GDM1 (cell line): ENCODE results near the gene WNT16.
"Not testable (repeated sequence)": the region's sequence is repeated elsewhere in the genome, so short reads cannot be mapped to it uniquely, and the experiment has no call there.

Experiments
- DNase-seq: peaks from one replicate; lab custom pipeline; 2025; lab: John Stamatoyannopoulos, UW

WNT16 gene

DNA sequence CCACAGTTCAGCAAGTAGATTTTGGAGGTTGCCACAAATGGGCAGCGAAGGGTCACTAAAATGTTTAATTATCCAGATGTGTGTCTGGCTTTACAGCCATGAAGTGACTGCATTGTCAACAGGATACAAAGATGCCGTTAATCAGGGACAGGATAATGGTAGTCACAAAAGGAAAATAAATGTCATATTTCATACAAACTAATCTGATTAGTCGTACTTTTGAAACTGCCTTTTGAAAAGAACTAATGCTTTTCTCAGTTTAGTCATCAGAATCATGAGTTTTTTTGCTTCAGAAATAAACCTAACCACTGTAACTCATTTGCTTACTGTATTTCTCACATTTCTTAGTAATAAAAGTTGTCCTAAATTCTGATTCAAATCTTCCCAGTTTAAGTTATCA lies 22.2 kb upstream of the WNT16 start:
- no peak for DNase-seq

DNA sequence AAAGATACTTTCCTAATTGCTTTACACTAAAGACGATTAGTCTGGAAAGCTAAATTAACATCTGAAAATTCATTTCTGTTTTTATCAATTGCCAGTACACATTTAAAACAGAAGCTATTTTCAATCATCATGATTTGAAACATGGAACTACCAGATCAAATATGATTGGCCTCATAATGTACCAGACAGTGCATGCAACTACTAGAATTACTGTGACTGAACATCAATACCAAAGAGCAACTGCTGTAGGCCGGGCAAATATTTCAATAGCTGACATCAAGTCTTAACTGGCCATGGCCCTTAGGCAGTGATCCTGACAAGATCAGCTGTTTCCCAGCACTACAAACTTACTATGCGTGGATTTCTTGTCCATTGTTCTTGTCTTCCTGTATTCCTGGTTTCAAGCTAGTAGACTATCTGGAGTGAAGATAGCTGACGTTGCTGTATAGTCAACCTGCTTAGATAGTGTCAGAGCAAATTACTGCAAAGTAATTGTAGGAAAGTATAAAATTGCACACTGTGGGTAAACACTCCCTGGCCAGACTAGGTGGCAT lies 21.7 kb upstream of the WNT16 start:
- DNase-seq: no peak

DNA sequence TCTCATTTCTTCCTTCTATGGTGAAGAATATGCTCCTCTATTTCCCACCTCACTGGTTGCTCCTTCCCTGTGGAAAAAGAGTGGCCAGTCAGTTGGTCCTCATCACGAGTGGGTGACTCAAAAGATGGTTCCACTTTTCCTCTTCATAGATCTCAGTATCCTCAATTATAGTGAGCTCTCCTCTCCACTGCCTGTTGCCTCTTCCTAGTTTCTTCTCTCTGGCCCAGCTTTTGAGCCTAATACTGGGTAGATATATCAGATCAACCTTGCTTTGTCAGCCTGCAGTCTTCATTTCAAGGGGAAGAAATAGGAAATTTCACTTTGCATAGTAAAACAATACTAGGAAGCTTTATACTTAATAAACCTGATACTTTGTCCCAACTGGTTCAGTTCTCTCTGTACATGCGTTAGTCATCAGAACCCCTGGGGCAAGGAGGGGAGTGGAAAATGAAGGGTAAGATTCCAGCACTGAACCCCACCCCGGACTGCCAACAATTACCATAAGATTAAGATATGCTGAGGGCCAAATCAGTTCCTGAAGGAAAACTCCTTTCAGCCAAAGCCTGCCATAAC lies 15.5 kb upstream of the WNT16 start:
- no peak for DNase-seq

DNA sequence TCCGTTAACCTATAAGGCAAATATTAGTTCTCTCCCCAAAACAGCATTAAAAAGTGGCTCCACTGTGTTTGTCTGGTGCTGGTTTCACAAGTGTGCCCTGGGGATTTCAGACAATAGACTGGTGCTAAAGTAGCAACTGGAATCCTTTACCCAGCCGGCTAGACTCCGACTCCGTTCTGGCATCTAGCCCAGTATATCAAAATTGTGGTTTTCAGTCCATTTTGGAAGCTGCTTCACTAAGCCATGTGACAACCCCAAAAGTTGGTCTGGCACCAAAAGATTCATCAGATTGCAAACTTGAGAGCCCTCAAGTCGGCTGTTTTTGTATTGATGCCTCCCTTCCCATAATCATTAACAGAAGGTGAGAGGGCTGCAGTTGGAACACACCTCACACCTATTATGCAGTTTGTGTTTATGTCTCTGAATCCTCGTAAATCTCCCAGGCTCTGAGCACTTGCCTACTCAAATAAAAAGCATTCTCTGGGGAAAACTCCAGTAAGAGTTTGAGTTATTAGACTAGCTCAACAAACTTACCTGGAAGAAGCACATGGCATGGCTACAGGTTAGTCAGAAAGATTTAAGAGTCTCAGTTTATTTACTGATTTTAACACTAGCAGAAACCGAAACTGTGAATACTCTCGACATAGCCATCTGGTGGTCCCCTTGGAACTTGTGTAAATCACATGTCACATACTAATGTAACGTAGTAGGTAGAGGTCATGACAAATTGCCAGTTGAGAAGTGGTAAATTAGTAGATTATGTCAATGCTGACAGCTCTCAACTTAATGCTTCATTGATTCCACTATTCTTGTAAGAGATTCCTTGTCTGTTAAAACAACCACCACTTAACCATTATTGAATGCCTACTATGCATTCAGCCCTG lies 14.8 kb upstream of the WNT16 start:
- no peak for DNase-seq

DNA sequence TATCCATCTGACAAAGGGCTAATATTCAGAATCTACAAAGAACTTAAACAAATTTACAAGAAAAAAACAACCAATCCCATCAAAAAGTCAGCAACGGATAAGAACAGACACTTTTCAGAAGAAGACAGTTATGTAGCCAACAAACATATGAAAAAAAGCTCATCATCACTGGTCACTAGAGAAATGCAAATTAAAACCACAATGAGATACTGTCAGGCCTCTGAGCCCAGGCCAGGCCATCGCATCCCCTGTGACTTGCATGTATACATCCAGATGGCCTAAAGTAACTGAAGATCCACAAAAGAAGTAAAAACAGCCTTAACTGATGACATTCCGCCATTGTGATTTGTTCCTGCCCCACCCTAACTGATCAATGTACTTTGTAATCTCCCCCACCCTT lies 13.6 kb upstream of the WNT16 start:
- not testable (repeated sequence) for DNase-seq

DNA sequence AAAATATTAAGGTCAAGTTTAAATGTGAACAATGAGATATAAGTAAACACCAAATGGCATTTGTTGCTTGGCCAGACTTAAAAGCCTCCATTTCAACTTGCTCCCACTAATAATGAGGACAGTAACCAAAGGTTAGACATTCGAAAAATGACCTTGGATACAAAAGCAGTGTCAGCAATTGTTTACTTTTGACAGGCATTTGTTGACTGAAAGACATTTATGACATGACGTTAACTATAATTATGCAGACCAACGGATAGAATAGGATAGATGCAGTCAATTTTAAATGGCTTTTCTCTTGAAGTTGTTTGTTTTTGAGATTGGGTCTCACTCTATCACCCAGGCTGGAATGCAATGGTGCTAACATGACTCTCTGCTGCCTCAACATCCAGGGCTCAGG lies 6.3 kb upstream of the WNT16 start:
- no peak for DNase-seq

DNA sequence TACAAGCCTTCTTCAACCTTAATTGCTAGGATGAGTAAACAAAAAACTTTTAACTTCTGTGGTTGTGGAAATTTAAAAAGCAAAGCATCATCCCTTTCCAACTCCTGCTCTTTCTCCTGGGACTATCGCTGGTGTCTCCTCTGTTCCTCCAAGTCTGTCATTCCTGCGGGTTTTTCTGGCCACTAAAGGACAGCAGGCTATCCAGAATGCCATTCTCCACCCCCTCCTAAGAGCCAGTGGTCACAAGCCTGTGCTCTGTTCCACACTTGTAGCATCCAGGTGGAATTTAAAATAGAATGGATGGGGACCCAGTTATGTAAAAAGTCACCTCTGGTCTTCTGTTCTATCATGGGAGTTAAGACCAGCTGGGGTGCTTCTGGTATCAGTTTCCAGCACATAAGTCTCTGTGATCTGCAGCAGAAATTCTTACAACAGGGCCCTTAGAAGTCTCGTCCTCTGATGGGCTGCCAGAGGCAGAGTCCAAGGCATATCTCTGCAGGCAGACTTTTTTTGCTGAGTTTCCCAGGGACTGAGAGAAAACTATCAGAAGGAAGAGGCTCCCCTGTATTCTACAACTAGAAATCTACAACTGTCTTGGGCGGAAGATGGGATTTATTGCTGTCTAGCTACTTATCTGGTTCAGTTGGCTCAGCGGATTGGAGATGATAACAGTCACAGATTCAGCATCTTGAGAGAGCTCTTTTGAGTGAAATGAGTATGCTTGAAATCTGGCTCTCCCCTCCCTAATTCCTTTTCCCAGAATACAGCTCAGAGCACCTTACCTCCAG lies 5.1 kb upstream of the WNT16 start:
- no peak for DNase-seq

DNA sequence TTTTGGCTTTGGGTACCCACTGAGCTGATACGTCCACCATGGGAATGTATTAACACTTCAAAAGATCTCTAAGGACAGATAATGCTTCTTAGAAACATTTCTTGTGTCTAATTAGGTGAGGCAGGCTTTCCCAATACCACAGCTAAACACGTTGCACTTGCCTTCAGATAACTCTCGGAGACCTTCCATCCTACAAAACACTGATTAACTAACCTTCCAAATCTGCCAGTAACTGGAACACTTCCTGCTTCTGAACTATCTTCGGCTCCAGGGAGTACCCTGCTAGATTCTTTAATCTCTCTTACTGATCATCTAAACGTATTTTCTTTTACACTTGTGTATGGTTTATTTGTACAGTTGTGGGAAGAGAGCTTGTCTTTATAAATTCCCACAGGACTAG lies 1.1 kb upstream of the WNT16 start:
- DNase-seq: no peak

DNA sequence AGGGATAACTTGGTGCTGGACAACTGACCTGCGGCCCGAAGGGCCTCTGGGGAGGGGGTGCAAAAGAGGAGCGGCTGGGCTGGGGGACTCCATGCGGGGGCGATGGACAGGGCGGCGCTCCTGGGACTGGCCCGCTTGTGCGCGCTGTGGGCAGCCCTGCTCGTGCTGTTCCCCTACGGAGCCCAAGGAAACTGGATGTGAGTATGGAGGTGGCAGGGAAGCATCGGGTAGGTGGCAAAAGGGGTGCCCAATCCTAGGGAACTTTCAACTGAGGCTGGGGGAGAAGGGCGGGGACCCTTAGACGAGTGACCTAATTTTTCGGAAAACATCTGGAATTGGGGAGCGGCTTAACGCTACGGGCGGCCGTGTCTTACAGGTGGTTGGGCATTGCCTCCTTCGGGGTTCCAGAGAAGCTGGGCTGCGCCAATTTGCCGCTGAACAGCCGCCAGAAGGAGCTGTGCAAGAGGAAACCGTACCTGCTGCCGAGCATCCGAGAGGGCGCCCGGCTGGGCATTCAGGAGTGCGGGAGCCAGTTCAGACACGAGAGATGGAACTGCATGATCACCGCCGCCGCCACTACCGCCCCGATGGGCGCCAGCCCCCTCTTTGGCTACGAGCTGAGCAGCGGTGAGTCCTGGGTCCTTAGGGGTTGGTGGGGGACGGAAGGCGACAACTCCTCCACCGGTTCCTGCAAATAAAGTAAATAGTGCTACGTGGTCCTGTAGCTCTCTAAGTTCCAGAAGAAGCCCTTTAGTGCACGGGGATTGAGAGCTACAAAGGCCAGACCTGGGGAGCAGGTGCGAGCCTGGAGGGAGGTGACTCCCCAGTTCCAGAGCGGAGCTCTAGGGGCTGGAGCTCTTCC lies 622 bp downstream of the WNT16 start:
- DNase-seq: no peak

DNA sequence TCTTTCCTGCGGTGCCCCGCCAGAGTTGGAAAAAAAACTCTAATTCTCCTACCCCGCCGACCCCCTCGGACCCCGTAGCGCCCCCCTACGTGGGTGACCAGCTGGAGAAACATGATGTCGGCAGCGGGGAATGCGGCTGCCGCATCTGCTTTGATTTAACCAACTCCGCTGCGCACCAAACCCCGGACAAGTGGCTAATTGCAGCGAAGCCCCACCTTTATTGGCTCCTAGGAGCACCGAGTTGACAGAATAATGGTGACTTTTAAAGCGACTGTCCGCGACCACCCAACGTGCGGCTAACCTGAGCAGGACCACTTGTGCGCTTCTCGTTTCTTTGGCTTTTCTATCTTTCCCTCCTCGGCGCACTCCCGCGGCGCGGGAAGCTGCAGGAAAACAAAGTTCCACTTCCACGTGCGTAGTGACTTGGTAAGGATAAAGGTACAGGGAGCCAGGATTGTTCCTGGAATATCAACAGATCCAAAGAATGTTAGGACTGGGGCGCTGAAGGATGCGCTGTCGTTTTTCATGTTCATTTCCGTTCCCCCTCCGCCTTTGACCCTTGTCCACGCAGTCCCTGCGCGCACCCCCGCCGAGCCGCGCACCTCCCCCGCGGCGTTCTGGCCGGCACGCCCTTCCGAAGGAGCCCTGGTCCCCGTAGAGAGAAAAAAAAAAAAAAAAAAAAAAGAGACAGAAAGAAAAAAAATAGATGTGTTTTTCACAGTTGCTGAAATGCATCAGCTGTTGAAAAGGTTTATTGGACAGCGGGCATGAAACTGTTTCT lies 1.4 kb downstream of the WNT16 start:
- no peak for DNase-seq

DNA sequence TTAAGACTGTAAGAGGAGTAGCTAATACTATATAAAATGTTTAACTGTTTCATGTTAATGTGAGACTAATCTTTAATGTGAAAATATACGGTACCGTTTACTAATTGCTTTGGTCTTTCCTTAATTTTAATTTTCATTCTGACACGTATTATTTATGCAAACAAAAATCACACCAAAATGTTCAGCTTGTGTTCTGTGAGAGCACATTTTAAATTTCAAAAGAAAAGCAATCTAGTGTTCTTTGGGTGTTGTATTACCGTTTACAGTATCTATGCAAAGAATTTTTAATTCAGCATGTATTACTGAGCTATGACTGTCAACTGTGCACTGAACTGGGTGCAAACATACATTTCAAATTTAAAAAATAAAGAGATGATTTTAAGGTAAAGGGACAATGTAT lies 2.2 kb downstream of the WNT16 start:
- no peak for DNase-seq

DNA sequence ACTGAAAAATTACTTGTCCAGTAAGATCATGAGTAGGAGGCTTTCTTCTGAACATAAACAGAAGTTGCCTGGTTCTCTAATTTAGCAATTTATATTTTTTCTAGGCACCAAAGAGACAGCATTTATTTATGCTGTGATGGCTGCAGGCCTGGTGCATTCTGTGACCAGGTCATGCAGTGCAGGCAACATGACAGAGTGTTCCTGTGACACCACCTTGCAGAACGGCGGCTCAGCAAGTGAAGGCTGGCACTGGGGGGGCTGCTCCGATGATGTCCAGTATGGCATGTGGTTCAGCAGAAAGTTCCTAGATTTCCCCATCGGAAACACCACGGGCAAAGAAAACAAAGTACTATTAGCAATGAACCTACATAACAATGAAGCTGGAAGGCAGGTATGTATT lies 2.8 kb downstream of the WNT16 start:
- DNase-seq: no peak

DNA sequence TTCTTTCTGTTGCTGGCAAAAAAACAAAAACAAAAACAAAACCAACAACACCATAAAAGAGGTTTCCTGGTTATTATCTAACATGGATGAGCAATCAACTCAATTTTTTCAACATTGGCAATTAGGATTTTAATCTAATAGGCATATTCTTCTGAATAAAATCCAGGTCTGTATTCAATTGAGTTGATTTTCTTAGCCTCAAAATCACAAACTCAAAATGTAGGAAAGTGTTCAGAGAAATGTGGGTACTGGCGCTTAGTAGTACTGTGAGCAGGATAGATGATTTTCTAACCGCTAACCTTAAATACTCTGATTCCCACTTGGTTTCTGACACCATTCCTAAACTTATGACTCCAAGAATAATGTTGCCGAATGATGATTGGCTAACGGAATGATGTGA lies 5.6 kb downstream of the WNT16 start:
- no peak for DNase-seq

DNA sequence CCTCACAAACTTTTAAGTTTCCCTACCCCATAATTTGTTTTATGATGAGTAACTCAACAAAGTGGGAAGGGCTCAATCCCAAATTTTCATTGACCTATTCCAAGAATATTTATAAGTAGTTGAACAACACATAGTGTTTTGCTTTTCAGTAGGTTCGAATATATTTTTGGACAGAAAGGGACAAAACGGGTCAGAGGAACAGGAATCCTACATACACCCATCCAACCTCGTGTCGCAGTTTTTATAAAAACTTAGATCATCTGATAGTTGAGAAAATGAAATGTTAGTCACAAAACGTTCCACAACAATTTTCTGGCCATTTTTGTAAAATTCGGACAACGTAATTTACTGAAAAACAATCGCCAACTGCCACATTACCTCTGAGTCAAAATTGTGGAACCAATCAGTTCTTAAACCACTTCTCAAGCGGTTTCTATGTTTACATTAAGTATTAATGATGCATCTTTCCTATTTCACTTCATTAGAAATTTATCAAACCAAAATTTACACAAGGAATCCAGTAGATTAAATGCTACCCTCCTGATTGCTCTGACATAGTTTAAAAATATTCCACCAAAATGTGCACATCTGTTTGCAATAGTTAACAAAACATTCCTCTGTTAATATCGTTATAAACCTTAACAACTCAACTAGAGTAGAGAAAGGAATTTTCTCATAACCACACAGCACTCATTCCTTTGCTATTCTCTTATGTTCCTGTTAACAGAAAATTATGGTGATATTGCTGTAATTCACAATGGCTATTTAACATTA lies 6.3 kb downstream of the WNT16 start:
- no peak for DNase-seq

DNA sequence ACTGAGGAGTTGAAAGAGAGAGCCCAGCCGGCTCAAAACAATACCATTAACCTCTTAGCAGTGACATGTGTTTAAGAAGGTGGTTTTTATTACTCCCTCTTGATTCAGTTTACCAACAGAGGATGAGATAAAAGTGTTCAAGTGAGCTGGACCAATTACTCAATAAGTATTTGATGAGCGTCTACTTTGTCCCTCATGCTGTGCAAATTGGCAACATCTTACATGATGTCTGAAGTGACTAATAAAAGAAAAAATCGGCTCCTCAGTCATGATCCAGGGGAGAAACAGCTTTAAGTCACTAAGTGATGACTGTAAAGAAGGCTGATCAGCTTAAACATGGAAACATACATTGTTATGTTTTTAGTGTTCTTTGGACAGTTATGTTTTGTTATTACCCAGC lies 7.8 kb downstream of the WNT16 start:
- DNase-seq: no peak

DNA sequence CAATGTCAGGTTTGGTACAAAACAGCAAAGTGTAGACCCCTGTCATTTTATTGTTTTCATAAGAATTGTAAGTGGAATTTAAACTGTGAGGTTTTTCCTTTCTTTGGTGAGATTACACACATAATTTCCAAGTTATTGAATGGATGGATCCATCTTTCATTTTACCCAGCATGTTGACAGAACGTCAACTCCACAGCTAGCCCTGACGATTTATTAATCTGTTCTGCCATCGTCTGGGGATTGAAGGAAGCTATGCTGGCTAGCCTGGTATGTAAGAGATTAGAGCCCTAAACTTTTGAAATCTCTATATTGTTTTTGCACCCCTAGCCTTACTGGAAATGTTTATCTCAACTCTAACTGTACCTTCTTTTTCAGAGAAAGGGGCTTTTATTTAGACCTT lies 8.6 kb downstream of the WNT16 start:
- DNase-seq: no peak

DNA sequence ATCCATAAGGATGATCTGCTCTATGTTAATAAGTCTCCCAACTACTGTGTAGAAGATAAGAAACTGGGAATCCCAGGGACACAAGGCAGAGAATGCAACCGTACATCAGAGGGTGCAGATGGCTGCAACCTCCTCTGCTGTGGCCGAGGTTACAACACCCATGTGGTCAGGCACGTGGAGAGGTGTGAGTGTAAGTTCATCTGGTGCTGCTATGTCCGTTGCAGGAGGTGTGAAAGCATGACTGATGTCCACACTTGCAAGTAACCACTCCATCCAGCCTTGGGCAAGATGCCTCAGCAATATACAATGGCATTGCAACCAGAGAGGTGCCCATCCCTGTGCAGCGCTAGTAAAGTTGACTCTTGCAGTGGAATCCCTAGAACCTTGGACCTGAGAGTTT lies 10.3 kb downstream of the WNT16 start:
- no peak for DNase-seq

DNA sequence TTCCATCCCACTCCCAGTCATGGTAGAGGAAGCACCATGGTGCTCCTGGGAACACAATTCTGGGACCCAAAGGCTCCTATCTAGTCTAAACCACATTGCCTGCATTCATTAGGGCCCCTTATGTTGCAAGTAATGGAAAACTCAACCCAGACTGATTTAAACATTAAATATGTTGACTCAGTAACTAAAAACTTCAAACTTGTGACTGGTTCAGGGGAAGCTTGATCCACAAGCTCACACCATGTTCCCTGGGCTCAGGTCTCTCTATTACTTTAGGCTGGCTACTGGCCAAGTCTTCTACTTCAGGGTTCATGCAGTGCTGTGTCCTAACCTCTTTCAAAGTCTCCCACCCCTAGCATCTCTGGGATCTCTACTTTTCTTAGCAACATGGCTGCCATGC lies 13.1 kb downstream of the WNT16 start:
- DNase-seq: no peak

DNA sequence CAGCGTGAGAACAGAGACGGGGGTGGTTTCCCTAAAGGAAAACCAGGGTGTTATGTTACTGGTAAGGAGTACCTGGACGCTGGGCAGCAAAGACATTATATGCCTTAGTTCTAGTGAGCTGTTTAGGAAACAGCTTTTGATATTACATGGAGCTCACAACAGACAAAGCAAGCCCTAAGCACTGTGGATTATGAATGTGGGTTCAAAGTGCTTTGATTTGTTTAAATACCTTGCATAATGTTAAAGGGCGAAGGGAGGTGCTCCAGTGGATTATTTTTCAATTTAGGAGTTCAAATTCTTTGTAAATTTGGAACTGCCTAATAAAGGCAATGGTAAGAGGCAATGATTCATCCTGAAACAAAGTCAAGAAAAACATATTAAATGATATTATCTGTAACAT lies 13.8 kb downstream of the WNT16 start:
- DNase-seq: no peak

DNA sequence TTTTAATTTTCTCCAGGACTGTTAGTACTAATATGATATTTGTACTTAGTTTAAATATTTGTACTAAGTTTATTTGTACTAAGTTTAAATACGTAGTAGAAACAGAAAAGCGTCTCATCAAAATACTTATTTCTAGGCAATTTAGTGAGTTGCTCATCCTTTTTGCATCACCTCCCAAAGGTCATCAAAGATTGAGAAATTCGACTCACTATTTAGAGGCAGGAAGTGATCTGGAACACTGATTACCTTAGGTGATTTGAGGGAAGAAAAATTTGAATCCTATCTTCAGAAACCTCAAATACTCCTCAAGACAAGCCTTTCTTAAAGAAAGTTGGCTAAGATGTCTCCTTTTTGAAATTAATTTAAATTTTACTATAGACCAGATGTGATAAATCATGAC lies 14.5 kb downstream of the WNT16 start:
- no peak for DNase-seq
